Ovary (tissue), 3 donors: Measurements from ENCODE around the gene PRKACG.

ENCODE experiments used
- CTCF ChIP-seq, 3 donors: fragments of 450-650 bp in 2 of 3; fragments of 200-600 bp in 1 of 3; IDR thresholded peaks; one replicate each; pipeline versions ENCODE4 v1.5.1 to v1.8.0; 2016 to 2022; ENCODE audit warnings: antibody characterized with exemption in 3 of 3, mild to moderate bottlenecking in 1 of 3
- POLR2A ChIP-seq: fragments of 450-650 bp; IDR thresholded peaks from one replicate; pipeline ENCODE4 v1.6.1; 2017; ENCODE audit warnings: antibody characterized with exemption, mild to moderate bottlenecking, moderate library complexity
- donor health status: DM: no; HTN: no; CAD: no.

GRCh38 chr9:68975365-68976043 lies 38.4 kb downstream of the PRKACG start:
- TF ChIP-seq POLR2A (no peak), CTCF (IDR thresholded peaks at IDR 0.05) (no peak)
